Right lobe of liver (tissue), 6 donors: ENCODE measurements around the gene SCYL1. TPM values are rescaled to one million over a fixed set of nuclear protein-coding genes. Genes with fewer than 3 reads are reported as not detected.

ENCODE experiments used
- ATAC-seq, 4 donors: fragments of 200-7000 bp; cut with Tn5 transposase; one replicate each; pipeline ENCODE4 v1.9.1; 2020; ENCODE audit warnings: mild to moderate bottlenecking in 4 of 4, moderate library complexity in 4 of 4
- DNase-seq, 3 donors: peaks; one replicate each; pipeline ENCODE4 v3.0.0-alpha.2; 2020
- H3K27ac ChIP-seq, 3 donors: fragments of 200-600 bp; one replicate each; pipeline ENCODE4 v1.8.0; 2022
- H3K27me3 ChIP-seq, 2 donors: fragments of 200-600 bp; one replicate each; pipeline ENCODE4 v1.8.0; 2022
- H3K36me3 ChIP-seq, 4 donors: fragments of 200-600 bp; sonication (generic) in 1 of 4; one replicate each; pipeline versions ENCODE4 v1.5.1 to v1.8.0; 2017 to 2022; ENCODE audit warnings: control low read depth in 1 of 4
- H3K4me1 ChIP-seq, 4 donors: fragments of 200-600 bp; sonication (generic) in 1 of 4; one replicate each; pipeline versions ENCODE4 v1.5.1 to v1.8.0; 2017 to 2022; ENCODE audit warnings: control low read depth in 1 of 4
- H3K4me3 ChIP-seq, 3 donors: fragments of 200-600 bp; one replicate each; pipeline ENCODE4 v1.8.0; 2022
- H3K9me3 ChIP-seq, 4 donors: fragments of 200-600 bp; sonication (generic) in 1 of 4; one replicate each; pipeline versions ENCODE4 v1.5.1 to v1.8.0; 2017 to 2022; ENCODE audit warnings: control low read depth in 1 of 4
- CTCF ChIP-seq, 4 donors: fragments of 200-600 bp in 3 of 4; fragments of 450-650 bp in 1 of 4; IDR thresholded peaks; one replicate each; pipeline versions ENCODE4 v1.5.1 to v1.8.0; 2016 to 2022; ENCODE audit warnings: antibody characterized with exemption in 4 of 4, mild to moderate bottlenecking in 2 of 4
- POLR2A ChIP-seq: fragments of 450-650 bp; IDR thresholded peaks from one replicate; pipeline ENCODE4 v1.6.1; 2017; ENCODE audit warnings: antibody characterized with exemption, mild to moderate bottlenecking
- WGBS: methylation state at CpG from one replicate; pipeline ENCODE4 v1.1.6; 2018; ENCODE audit warnings: low coverage, low lambda C conversion rate; ENCODE audit not compliant: insufficient coverage; ENCODE audit errors: missing lambda C conversion rate; 5-methylcytosine and 5-hydroxymethylcytosine counted together
- intact Hi-C, 2 donors: fragments of 100-400 bp; cut with DNase I; formaldehyde crosslinking; loops; one replicate each; pipeline versions ENCODE4 v1.11.2 to v1.14.1; 2022
- total RNA-seq, 6 experiments: library from RNA; depleted of rRNA in 2 of 6; stranded (reverse); fragments of >200 nt in 2 of 6; fragmentation: NEBNext Ultra II Directional in 3 of 6; extraction: Animal tissue kit (Norgen Biotek cat#: 25700) in 3 of 6; gene quantifications; one replicate each; pipeline versions ENCODE4 v1.1.0 to v1.2.4, GENCODE V29; 2016 to 2023
- donor health status: DM: no; HTN: yes; CAD: no.
- donor health status: DM: no; HTN: no; CAD: no.
- donor health status: DM: no; HTN: no; CAD: no.
- donor health status: DM: no; HTN: yes; CAD: no.
- donor health status: DM: no; HTN: yes; CAD: no.

SCYL1 gene
- total RNA-seq, 6 experiments from 2014 or later: 51.3 to 82.3 (median 57.0) TPM

DNA sequence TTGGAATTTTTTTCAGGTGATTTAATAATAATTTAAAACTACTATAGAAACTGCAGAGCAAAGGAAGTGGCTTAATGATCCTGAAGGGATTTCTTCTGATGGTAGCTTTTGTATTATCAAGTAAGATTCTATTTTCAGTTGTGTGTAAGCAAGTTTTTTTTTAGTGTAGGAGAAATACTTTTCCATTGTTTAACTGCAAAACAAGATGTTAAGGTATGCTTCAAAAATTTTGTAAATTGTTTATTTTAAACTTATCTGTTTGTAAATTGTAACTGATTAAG lies 22.7 kb upstream of the SCYL1 start:
- Histone ChIP-seq H3K27me3 (no peaks in the 10 kb centered on the region), H3K4me1 (peaks cover 0 to 36% (median 0%) of the 10 kb centered on the region in 4 donors), H3K27ac (peak overlapping the region; percentile 99 to 100 (median 100)), H3K4me3 (peak overlapping the region; percentile 61 to 75 (median 67)), H3K36me3 (peaks cover 13 to 49% (median 33%) of the 10 kb centered on the region in 4 donors), H3K9me3 (no peaks in the 10 kb centered on the region)
- DNase-seq (no peak), ATAC-seq (no peak)
- intact Hi-C loops: no loop called here
- TF ChIP-seq CTCF (IDR thresholded peaks at IDR 0.05) (no peak), POLR2A (no peak)

GRCh38 chr11:65502555-65503367 lies 22.1 kb upstream of the SCYL1 start:
- WGBS: 0% methylated on average over 6 of the region's 6 CpGs
- peaks cover 0 to 36% (median 0%) of the 10 kb centered on the region in 4 donors for H3K4me1 ChIP-seq
- H3K9me3 ChIP-seq: no peaks in the 10 kb centered on the region
- ATAC-seq (peak in 1 of 4 donors; percentile 1), DNase-seq (peak in 1 of 3 donors; percentile 9)
- H3K4me3 ChIP-seq: peak overlapping the region; percentile 61 to 75 (median 67)
- TF ChIP-seq CTCF (IDR thresholded peaks at IDR 0.05) (no peak), POLR2A (no peak)
- H3K36me3 ChIP-seq: peaks cover 13 to 49% (median 33%) of the 10 kb centered on the region in 4 donors
- H3K27me3 ChIP-seq: no peaks in the 10 kb centered on the region
- intact Hi-C loops: no loop called here
- peak overlapping the region; percentile 99 to 100 (median 100) for H3K27ac ChIP-seq

- WGBS: 7% methylated on average over 3 of the region's 3 CpGs
- DNase-seq: no peak
- H3K27ac ChIP-seq: peak overlapping the region; percentile 99 to 100 (median 100)
- peaks cover 0 to 36% (median 0%) of the 10 kb centered on the region in 4 donors for H3K4me1 ChIP-seq
- H3K27me3 ChIP-seq: no peaks in the 10 kb centered on the region
- peak overlapping the region; percentile 61 to 75 (median 67) for H3K4me3 ChIP-seq
- TF ChIP-seq CTCF (IDR thresholded peaks at IDR 0.05) (no peak), POLR2A (peak; percentile 28)
- ATAC-seq: no peak
- H3K36me3 ChIP-seq: peaks cover 13 to 49% (median 33%) of the 10 kb centered on the region in 4 donors
- intact Hi-C loops: no loop called here
- no peaks in the 10 kb centered on the region for H3K9me3 ChIP-seq
Measured at GRCh38 chr11:65503368-65503948, 21.4 kb upstream of the SCYL1 start.

GRCh38 chr11:65503949-65504673 lies 20.8 kb upstream of the SCYL1 start:
- H3K27ac ChIP-seq: peak overlapping the region; percentile 99 to 100 (median 100)
- WGBS: 1% methylated on average over 3 of the region's 3 CpGs
- peaks cover 0 to 36% (median 0%) of the 10 kb centered on the region in 4 donors for H3K4me1 ChIP-seq
- peak overlapping the region; percentile 61 to 75 (median 67) for H3K4me3 ChIP-seq
- peak in 1 of 4 donors; percentile 0 for ATAC-seq
- intact Hi-C loops: no loop called here
- H3K9me3 ChIP-seq: no peaks in the 10 kb centered on the region
- TF ChIP-seq POLR2A (no peak), CTCF (IDR thresholded peaks at IDR 0.05) (no peak)
- H3K36me3 ChIP-seq: peaks cover 13 to 49% (median 33%) of the 10 kb centered on the region in 4 donors
- DNase-seq: no peak
- no peaks in the 10 kb centered on the region for H3K27me3 ChIP-seq
